NCI-H2196 (cell line): ENCODE measurements around the gene SH3D19.
"Not testable (repeated sequence)": the region's sequence is repeated elsewhere in the genome, so short reads cannot be mapped to it uniquely, and the experiment has no call there.

ENCODE experiments used
- DNase-seq: peaks from one replicate; lab custom pipeline; 2025; ENCODE audit not compliant: unreplicated experiment; lab: John Stamatoyannopoulos, UW

The SH3D19 gene

GRCh38 chr4:151103758-151104157 is 221.6 kb downstream of the SH3D19 start:
- no peak for DNase-seq

DNA sequence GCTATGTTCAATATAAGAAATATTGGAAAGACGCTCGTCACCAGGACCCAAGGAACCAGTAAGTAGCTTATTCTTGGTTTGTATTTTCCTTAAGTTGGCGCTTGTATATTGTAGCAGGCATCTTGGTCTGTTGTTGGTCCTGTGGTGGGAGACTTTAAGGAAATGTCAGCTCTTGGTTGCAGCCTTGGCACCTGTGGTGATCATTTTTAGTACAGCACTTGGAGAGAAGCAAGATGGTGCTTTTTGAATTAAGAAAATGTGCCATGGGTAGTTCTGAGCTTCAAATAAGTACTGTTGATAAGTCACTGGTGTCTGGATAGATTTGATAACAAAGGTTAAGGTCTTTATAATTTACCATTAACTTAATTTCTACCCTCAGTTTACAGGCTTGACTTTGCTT is 224.9 kb downstream of the SH3D19 start:
- DNase-seq, result no peak

GRCh38 chr4:151099976-151100417 is 225.4 kb downstream of the SH3D19 start:
- no peak for DNase-seq

DNA sequence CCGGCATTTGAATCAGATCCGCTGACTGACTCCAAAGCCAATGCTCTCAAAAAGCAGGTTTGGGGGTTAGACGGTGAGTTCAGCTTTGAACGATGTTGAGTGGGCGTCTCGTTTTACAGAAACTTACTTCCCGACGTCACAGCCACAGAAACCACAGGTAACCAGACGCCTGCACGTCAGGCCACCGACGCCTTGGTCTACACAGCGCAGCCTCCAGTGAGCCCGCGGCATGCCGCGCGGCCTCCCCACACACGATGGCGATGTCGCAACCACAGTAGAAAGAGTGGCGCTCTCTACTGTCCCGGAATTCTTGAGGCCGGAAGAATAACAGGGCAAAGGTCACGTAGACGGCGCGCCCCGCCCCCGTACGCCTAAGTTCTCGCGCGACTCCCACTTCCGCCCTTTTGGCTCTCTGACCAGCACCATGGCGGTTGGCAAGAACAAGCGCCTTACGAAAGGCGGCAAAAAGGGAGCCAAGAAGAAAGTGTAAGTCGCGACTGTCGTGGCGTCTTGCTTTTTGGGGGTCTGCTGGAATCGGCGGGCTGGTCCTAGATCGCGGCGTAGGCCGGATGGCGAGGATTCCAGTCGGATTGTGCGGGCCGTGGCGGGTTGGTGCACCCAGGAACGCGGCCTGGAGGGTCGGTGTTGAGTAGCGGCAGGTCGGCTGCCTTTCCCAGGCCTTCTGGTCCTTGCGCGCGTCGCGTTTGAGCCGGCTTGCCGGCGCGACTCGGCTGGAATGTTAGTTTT is 226.0 kb downstream of the SH3D19 start, which contains the start of gene RPS3A:
RPS3A (plus strand) TSS at position 400 of the 747 bp plus-strand sequence; CDS start at position 425, 25 bp downstream.
- peak; percentile 85 for DNase-seq

DNA sequence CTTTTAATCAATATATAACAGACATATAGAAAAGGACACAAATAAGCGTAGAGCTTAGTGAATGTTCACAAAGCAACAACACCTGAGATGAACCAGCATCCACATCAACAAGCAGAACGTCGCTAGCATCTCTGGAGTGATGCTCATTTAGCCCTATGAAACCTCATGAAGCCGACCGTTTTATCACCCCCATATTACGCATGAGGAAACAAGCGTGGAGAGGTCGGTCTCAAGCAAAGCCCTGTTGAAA is 226.5 kb downstream of the SH3D19 start:
- no peak for DNase-seq

- DNase-seq, result no peak
Observed at GRCh38 chr4:151097759-151098158, 227.6 kb downstream of the SH3D19 start.

DNA sequence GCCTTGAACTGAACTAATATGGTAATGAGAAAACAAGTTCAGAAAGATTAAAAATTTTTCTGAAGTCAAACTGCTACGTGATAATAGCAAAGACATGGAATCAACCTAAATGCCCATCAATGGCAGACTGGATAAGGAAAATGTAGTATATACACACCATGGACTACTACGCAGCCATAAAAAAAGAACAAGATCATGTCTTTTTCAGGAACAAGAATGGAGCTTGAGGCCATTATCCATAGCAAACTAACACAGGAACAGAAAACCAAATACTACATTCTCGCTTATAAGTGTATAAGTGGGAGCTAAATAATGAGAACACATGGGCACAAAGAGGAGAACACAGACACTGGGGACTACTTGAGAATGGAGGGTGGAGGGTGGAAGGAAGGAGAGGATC is 230.3 kb downstream of the SH3D19 start:
- DNase-seq, result no peak

GRCh38 chr4:151094290-151094751 is 231.1 kb downstream of the SH3D19 start:
- no peak for DNase-seq

DNA sequence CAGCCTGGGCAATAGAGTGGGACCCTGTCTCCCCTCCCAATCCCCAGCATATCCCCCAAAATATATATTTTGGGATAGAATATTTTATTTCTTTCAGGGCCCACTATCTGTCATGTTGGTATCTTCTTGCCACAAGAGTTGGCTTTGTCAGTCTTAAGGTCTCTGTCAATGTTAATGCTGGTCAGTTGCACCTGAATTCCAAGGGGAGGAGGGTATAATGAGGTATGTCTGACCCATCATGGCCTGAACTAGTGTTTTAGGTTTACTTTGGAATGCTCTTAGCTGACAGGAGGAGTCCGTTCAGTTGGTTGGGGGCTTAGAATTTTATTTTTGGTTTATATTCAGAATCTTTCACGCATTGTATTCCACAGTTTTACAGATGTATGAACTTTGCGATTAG is 232.2 kb downstream of the SH3D19 start:
- DNase-seq, result no peak

GRCh38 chr4:151092488-151092887 is 232.9 kb downstream of the SH3D19 start:
- DNase-seq, result no peak

GRCh38 chr4:151091047-151091446 is 234.4 kb downstream of the SH3D19 start:
- DNase-seq, result no peak

- no peak for DNase-seq
Observed at GRCh38 chr4:151087467-151087866, 237.9 kb downstream of the SH3D19 start.

GRCh38 chr4:151077978-151078377 is 247.4 kb downstream of the SH3D19 start:
- not testable (repeated sequence) for DNase-seq

GRCh38 chr4:151074416-151074916 is 250.9 kb downstream of the SH3D19 start:
- DNase-seq, result no peak
